ENCODE results near the gene DYNLL1.
"Not testable (repeated sequence)": the region's sequence is repeated elsewhere in the genome, so short reads cannot be mapped to it uniquely, and the experiment has no call there.

DYNLL1 gene

GRCh38 chr12:120522568-120522967 is 26.7 kb downstream of the DYNLL1 start:
- no peak for DNase-seq

GRCh38 chr12:120528861-120529525 is 33.1 kb downstream of the DYNLL1 start, which contains the start of gene COQ5:
COQ5 (minus strand) TSS chr12:120529158; CDS start chr12:120529141, 17 bp downstream.
- DNase-seq, result no peak

- DNase-seq, result no peak
Observed at GRCh38 chr12:120529641-120530417, 33.9 kb downstream of the DYNLL1 start.

GRCh38 chr12:120530418-120530761 is 34.5 kb downstream of the DYNLL1 start:
- DNase-seq, result not testable (repeated sequence)

- DNase-seq, result no peak
Observed at GRCh38 chr12:120532701-120533238, 36.9 kb downstream of the DYNLL1 start.

- peak; percentile 51 for DNase-seq
Observed at GRCh38 chr12:120534203-120534702, 38.3 kb downstream of the DYNLL1 start, which contains the start of gene RNF10. RNF10 (plus strand) TSS chr12:120534356; CDS start chr12:120534812, 456 bp downstream.

- no peak for DNase-seq
Observed at GRCh38 chr12:120534703-120535655, 39.1 kb downstream of the DYNLL1 start.

GRCh38 chr12:120536064-120536791 is 40.3 kb downstream of the DYNLL1 start:
- no peak for DNase-seq

- DNase-seq, result no peak
Observed at GRCh38 chr12:120537856-120538220, 41.9 kb downstream of the DYNLL1 start.

- DNase-seq, result no peak
Observed at GRCh38 chr12:120538281-120539156, 42.6 kb downstream of the DYNLL1 start.

- DNase-seq, result no peak
Observed at GRCh38 chr12:120539303-120539702, 43.4 kb downstream of the DYNLL1 start.

- DNase-seq, result peak; percentile 36
Observed at GRCh38 chr12:120540445-120540844, 44.5 kb downstream of the DYNLL1 start.

GRCh38 chr12:120542166-120542565 is 46.3 kb downstream of the DYNLL1 start:
- DNase-seq, result no peak

- no peak for DNase-seq
Observed at GRCh38 chr12:120544691-120545090, 48.8 kb downstream of the DYNLL1 start.

- DNase-seq, result no peak
Observed at GRCh38 chr12:120546050-120546386, 50.1 kb downstream of the DYNLL1 start.
